ENCODE measurements around the gene AGBL1.

AGBL1 gene

DNA sequence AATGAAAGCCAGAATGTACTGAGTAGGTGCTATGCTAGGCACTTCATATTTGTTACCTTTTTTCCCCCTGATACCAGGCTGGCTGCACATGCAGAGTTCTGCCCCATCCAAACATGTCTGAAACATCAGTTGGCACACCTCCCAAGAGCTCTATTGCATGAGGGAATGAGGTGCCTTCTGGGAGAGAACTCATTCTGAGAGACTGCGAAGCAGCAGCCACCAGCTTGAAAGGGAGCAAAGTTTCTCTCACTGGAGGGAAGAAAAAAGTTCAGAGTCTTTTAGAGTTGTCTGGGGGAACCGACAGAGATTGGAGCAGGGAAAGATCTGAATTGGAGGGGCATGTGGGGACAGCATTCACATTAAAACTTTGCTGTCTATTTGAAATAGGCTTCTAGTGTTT lies 84.1 kb downstream of the AGBL1 start:
- no peak for DNase-seq (ENCODE audit: low spot score)

GRCh38 chr15:86164232-86164898 lies 84.7 kb downstream of the AGBL1 start:
- DNase-seq (ENCODE audit: low spot score), result no peak

- no peak for DNase-seq (ENCODE audit: low spot score)
Observed at GRCh38 chr15:86165265-86166211, 85.9 kb downstream of the AGBL1 start.

DNA sequence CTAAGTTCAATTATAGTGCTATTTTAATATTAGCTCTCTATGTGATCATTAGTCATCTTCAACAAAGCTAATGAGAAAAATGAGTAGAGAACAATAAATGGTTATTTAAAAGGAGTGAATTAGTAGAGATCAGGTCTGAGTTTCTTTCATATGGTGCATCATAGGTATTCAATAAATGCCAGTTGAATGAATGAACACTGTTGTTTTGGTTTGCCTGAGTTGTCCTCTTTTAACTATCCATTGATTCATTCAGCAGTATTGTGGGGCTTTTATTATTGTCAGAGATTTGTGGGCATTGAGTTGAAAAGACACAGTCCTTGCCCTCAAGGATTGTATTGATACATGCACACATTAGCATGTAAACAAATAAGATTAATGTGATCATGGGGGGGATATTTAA lies 88.2 kb downstream of the AGBL1 start:
- DNase-seq (ENCODE audit: low spot score), result no peak

- DNase-seq (ENCODE audit: low spot score), result no peak
Observed at GRCh38 chr15:86178845-86179244, 99.2 kb downstream of the AGBL1 start.

- DNase-seq (ENCODE audit: low spot score), result no peak
Observed at GRCh38 chr15:86183596-86184491, 104.2 kb downstream of the AGBL1 start.

DNA sequence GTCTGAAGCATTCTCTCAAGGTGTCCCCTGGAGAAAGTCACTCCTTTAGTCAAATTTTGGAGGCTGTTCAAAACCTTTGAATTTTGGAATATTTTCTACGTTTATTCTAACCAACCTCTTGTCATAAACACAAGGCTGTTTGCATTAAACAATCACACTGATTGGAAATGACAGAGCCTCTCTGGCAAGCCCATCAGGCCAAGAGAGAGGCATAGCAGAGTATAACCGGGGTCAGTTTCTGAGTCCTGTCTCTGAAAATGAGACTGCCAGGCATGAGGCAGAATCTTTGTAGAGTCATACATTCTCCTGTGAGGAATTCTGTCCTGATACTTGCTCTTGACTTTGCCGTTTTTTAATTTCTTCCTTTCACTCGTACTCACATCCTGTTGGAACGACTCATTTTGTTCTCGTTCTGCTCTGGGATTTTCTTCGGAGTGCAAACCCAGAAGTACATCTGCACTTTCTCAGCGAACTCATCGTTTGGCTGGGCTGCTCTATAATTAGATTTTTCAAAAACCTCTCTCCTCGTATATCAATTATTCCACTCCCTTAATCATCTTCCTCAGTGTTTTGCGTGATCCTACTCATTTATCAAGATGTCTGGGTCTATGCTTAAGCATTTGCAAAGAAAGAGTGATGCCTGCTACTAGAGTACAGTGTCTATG lies 114.2 kb downstream of the AGBL1 start:
- DNase-seq (ENCODE audit: low spot score), result no peak

- no peak for DNase-seq (ENCODE audit: low spot score)
Observed at GRCh38 chr15:86197770-86198169, 118.1 kb downstream of the AGBL1 start.

DNA sequence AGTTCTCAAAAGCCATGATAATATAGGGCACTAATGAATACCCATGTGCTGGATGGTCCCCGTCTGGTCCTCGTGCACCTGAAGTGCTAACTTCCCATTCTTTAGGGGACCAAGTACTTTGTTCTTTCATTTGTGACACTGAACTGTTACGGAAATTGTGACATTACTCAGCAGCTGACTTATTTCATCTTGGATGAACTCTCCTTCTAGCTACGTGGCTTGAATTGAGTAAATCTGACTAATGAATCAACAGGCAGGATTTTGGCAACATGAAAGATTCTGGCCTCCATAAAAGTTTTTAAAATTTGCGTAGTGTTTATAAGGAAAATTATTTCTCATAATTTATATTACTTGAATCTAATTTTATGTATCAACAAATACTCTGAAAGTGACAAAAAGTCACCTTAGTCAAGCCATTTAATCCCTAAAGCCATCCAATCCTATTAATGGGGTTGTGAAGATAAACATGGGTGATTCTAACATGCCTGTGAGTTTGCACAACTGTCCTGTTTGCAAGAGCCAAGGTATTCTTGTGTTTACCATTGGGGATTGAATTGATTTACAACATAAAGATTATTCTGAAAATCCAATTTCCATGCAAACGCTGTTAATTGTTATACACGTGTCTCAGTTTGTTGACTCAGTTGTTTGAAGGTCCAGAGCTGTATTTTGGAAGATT lies 119.9 kb downstream of the AGBL1 start:
- no peak for DNase-seq (ENCODE audit: low spot score)

DNA sequence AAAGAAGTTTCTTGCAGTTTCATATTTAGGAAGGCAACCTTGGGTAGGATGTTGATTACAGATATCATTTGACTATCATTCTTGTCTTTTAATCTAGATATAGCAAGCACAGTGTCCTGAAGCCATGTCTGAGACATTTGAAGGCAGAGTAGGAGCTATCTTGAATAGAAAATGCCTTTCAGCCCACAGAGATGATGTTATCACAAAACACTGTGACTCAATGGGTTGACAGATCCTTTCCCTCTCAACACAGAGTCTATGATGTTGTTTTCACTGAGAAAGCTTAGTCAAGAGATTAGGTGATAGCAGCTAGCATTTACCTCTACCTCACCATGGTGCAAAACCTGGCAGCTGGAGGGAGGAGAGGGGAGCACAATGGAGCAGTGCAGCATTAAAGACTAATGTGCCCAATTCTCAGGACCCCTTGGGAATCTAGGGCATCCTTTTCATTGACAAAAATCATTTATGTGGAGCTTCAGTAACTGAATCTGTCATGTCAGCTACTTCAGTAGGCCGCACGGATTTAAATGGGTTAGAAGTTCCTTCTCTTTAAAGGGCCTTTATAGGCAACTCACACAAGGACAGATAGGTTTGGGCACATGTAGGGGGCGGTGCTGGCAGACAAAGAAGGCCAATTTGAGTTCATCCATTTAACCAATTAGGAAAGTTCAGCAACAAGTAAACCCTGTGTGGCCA lies 121.8 kb downstream of the AGBL1 start:
- no peak for DNase-seq (ENCODE audit: low spot score)

DNA sequence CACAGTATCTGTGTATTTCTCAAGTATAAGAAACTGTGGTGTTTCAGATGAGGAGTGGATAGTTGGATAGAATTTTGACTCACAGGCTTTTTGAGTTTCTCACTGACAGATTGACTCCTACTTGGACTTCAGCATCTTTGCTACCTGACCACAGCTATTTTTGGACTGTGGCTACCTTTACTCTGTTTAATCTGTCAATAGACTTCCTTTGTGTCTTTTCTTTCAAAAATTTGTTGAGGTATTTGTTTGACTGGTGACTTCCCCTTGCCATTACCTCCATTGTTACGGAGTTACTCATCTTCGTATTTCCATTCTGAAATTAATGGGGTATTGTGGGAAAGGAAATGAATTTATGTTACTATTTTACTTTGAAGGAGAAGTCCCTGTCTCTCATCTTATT lies 123.8 kb downstream of the AGBL1 start:
- DNase-seq (ENCODE audit: low spot score), result no peak

DNA sequence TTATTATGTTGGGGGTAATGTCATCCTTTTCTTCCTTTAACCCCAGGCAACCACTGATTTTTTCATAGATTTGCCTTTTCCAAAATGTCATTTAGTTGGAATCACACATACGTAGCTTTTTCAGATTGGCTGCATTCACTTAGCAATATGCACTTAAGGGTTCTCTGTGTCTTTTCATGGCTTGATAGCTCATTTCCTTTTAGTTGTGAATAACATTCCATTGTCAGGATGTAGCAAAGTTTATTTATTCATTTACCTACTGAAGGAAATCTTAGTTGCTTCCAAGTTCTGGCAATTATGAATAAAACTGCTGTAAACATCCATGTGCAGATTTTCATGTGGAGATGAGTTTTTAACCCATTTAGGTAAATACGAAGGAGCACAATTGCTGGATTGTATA lies 125.4 kb downstream of the AGBL1 start:
- no peak for DNase-seq (ENCODE audit: low spot score)

GRCh38 chr15:86213420-86213819 lies 133.7 kb downstream of the AGBL1 start:
- no peak for DNase-seq (ENCODE audit: low spot score)

GRCh38 chr15:86213888-86214287 lies 134.2 kb downstream of the AGBL1 start:
- no peak for DNase-seq (ENCODE audit: low spot score)

GRCh38 chr15:86221119-86221518 lies 141.4 kb downstream of the AGBL1 start:
- DNase-seq (ENCODE audit: low spot score), result no peak

DNA sequence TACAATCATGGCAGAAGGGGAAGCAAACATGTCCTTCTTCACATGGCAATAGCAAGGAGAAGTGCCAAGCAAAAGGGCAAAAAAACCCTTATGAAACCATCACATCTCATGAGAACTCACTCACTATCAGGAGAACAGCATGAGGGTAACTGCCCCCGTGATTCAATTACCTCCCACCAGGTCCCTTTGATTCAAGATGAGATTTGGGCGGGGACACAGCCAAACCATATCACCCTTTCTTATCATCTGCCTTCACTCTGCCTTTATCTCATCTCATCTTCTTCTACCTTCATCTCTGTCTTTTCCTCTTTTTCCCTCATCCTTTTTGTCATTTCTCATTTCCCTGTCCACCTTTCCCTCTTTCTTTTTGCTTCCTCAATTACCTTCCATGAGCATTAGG lies 149.6 kb downstream of the AGBL1 start:
- no peak for DNase-seq (ENCODE audit: low spot score)

- DNase-seq (ENCODE audit: low spot score), result no peak
Observed at GRCh38 chr15:86229936-86230335, 150.3 kb downstream of the AGBL1 start.

GRCh38 chr15:86231864-86232721 lies 152.4 kb downstream of the AGBL1 start:
- peak; percentile 15 for DNase-seq (ENCODE audit: low spot score)

DNA sequence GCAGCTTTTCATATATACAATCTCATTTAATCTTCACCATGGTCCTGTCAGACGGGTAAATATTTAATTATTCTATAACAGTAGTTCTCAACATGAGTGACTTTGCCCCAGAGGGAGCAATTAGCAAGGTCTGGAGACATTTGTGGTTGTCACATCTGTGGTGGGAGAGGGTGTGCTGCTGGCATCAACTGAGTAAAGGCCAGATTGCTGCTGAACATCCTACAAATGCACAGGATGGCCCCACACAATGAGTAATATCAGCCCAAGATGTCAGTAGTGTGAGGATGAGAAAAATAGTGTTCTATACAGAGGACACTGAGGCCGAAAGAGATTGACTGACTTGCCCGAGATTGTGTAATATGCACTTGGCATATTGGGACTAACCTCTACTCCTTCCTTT lies 156.0 kb downstream of the AGBL1 start:
- no peak for DNase-seq (ENCODE audit: low spot score)

All from GM03348 (cell line).